Suppressor macrophage treated with lipopolysaccharide for 4 hours (primary cell): ENCODE measurements around the gene RTN4R.

Experiments
- DNase-seq: peaks from one replicate; pipeline ENCODE4 v3.0.0-alpha.2; 2020

The RTN4R gene

DNA sequence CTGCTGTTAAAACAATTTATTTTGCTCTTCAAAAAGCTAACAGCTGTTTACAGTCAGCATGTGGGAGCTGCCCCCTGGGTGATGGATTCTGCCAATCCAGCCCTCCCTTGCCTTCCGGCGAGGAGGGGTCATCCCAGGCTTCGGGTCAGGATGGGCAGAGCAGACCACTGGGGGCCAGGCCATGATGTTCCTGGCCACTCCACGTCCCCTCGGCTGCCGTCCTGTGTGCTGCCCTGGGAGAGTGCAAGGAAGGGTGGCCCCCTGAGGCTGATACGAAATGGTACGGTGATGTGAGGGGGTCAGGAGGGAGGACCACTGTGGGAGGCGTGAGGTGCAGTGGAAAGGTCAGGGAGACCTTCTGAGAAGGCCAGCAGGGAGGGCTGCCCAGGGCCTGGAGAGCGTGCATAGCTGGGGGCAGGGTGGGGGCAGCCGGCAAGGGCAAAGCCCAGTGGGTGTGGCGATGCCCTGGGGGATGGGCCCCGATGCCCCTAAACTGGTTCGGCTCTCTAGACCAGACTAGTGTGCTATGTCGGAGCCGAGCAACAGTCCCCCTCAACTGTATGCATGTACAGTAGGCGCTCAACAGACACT, 41.3 kb downstream of the RTN4R start:
- DNase-seq: no peak

DNA sequence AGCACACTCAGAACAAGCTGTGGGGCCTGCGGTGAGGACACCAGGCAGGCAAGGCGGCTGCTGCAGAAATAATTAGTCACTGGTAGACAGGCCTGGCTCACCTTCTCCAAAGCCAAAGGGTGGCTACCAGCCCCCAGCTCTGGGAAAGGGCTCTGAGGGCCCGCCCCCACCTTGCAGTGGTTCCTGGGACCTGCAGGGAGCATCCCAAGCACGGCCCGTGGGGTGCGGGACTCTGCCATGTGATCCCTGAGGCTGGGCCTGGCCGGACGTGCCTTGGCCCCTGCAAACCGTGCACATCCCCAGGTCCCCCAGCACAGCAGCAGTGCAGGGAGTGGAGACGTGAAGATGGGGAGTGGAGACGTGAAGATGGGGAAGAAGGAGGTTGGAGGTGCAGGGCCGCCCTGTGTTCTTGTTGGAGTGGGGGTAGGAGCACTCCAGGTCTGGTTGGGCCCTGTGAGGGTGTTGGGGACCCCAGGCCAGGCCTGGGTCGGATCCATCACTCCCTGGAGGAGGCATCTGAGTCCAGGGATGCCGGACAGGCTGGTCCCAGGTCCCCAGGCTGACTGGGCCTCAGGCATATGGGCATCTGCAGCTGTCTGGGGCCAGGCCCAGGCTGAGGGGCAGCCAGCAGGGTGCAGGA, 41.9 kb downstream of the RTN4R start:
- no peak for DNase-seq

DNA sequence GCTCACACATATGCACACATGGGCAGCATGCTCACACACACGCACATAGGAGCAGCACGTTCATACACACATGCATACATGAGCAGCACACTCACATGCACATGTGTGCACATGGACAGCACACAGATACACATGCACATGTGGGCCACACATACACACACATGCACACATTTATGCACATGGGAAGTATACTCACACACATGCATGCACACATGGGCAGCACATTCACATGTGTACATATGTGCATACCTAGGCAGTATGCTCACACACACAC, 42.5 kb downstream of the RTN4R start:
- DNase-seq: no peak

DNA sequence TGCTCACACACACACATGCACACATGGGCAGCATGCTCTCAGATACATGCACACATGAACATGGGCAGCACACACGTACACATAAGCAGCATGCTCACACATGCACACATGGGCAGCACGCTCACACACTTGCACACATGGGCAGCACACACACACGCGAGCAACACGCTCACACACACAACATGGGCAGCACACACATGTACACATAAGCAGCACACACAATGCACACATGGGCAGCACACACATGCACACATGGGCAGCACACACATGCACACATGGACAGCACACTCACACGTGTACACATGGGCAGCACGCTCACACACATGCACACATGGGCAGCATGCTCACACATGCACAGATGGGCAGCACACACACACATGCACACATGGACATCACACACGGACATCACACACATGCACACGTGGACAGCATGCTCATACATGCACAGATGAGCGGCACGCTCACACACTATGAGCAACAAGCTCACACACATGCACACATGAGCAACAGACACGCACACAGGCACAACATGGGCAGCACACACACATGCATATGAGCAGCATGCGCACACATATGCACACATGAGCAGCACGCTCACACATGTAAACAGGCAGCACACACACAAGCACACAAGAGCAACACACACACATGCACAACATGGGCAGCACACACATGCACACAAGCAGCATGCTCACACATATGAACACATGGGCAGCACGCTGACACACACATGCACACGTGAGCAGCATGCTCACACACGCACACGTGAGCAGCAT, 43.0 kb downstream of the RTN4R start:
- DNase-seq: no peak

DNA sequence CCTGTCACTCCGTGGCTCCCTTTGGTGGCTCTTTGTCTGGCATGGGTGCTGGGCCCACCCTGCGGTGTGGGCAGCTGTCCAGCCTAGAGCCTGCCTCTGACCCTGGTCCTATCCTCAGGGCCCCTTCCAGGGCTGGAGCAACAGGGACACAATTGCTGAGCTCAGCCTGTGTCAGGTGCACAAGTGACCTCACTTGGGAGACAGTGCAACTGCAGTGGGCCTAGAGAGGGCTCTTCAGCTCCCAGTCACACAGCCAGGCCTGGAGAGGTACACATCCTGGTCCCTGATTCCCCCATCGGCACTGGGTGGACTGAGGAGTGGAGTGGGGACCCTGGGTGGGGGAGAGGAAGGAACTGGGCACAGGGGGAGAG, 43.9 kb downstream of the RTN4R start:
- no peak for DNase-seq

DNA sequence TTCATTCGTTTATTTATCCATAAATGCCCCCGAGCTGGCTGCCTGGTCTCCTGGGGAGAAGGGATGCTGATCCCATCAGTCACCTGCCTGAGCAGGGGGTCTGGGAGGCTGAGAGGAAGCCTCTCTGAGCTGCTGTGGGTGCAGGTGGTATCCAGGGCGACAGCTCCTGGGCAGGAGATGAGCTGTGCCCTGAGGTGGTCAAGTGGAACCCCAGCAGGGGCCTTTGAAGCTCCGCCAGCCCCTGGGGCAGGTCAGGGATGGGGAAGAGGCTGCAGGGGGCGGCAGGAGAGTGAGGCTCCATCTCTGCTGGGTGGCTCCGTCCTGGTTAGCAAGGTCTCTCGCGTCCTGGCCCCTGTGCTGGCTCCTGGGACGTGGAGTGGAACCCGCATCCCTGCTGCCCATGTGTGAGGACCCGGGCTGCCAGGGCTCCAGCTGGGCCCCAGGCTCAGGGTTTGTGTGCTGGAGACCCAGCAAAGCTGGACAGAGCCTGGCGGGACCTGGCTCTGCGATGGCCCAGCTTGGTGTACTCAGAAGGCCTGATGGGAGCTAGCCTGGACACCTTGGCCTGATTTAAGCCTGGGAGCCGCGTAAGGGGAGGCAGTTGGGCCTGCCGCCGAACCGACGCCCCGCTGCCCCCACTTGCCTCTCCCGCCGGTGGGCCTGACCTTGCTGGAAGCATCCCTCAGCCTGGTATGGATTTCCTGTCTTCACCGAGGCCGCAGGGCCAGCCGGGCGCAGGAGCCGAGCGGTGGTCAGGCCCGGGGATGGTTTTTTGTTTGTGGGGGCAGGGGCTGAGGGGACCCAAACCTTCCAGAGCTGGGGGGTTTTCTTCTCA, 44.5 kb downstream of the RTN4R start:
- DNase-seq: no peak

DNA sequence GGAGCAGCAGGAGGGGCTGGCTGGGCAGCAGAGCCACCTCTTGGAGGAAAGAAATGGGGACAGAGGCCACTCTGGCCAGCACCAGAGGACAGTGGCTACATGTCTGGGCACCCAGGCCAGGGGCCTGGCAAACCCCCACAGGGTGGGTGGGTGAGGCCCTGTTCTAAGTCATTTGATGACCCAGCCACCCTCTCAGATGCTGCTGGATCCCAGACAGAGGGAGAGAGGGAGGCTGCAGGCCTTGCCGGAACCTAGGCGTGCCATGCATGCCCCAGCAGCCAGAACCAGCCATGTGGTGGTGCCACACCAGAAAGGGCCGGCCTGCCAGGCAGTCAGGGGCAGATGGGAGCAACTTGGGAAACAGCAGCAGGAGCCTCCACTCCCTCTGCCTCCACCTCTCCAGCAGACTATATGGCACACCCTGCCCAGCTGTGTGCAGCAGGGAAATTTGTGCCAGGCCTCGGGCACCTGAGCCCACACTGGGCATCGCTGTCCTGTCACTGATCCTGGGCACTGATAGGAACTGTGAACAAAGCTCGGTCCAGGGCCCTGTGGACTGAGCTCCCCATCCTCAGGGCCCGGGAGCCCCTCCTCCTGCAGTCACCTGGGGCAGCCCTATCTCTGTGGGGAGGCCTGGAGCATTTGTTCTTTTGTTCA, 45.2 kb downstream of the RTN4R start:
- DNase-seq: no peak

DNA sequence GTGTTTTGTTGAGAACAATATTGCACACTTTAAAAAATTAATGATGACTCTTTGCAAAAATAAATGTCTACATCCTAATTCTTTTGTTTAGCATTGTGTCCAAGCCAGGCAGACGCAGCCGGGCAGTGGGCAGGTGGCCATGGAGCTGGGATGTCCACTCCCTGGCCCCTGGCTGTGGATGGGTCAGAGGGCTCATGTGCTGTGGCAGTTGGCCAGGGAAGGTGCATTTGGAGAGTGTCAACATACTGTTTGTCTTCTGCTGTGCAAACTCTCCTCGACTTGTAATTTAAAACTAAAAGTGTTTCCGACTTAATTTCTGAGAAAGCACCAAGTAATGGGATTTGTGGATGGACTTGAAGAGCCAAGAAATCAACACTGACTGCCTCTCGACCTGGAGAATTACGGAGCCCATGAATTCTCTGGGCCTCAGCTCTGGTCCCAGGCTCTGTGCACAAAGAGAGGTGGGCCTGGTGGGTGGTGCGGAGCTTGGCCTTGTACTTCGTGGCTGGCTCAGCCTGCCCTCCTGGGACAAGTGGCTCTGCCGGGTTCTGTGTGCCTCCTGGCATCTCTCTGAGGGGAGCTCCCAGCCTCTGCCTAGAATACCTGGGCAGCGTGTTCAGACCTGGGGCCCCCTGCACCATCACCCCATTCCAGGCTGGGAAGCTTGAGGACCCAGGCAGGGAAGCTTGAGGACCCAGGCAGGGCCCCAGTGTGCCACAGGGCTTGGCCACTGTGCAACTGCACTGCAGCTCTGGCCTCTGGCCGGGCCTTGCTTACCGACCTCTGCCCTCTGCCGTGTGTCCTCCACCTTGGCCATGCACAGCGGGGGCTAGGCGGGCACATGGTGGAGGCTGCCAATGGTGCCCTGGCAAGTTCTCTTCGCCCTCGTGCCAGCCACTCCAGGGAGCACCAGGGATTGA, 46.4 kb downstream of the RTN4R start:
- no peak for DNase-seq

DNA sequence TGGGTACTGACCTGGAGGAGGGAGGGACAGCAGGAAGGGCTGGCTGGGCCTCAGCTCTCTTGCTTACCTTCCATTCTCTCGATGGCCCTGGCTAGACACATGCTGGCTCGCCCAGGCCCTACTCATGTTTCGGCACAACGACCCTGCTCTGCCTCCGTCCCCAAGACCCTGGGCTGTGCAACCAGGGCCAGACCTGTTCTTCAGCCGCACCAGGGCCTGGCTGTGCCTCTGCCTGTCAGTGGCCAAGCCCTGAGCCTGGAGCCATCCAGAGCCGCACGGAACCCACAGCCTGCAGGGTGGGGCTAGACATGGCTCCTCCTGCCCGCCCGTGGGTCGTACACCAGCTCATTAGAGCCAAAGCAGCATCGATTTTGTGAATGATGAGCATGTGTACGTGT, 47.5 kb downstream of the RTN4R start:
- no peak for DNase-seq

DNA sequence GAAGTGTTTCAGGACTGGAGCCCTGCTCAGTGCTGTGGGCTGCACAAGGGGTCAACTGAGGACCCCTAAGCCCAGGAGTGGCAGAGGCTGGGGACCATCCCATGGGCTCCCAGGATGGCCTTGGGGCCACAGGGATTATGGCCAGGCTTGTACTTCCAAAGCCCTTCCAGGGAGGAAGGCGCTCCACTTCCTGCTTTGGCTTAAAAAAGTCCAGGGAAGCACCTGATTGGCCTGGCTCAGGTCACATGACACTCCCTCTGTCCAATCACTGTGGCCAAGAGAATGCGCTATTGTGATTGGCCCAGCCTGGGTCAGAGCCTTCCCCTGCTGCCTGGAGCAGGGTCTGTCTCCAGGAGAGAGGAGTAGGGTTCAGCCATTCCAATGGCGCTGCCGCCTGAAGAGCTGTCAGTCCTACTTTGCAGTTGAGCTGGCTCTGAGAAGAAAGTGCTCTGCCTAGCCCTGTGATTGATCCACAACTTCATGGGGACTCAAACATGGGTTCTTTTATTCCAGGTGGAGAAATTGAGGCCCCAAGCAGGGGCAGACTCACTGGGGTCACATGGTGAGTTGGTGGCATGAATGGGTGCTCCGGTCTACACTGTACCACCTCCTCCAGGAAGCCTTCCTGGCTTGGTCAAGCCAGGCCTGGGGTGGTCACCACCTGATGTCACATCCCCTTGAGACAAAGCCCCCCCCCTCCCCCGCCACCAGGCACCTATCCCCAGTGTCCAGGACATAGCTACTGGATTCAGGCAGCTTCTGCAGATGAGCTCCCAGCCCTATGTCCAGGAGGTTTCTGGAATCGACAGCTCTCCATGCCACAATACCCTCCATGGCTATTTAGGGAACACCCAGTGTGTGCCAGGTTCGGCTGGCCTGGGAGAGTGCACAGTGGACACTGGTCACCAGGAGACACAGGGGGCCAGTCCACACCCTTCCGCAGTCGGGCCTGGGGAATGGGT, 48.2 kb downstream of the RTN4R start:
- DNase-seq: no peak

DNA sequence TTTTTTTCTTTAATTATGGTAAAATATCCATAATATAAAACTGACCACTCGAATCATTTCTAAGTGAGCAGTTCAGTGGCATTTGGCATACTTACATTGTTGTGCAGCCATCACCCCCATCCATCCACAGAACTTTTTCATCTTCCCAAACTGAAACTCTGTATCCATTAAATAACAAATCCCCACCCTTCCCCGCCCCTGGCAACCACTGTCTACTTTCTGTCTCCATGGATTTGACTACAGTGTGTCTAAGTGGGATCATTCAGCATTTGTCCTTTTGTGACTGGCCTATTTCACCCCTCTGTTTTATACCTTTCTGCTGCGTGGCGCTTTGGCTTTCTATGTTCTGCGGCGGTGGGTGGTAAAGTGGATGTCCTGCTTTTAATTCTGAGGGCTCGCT, 49.1 kb downstream of the RTN4R start:
- DNase-seq: no peak

DNA sequence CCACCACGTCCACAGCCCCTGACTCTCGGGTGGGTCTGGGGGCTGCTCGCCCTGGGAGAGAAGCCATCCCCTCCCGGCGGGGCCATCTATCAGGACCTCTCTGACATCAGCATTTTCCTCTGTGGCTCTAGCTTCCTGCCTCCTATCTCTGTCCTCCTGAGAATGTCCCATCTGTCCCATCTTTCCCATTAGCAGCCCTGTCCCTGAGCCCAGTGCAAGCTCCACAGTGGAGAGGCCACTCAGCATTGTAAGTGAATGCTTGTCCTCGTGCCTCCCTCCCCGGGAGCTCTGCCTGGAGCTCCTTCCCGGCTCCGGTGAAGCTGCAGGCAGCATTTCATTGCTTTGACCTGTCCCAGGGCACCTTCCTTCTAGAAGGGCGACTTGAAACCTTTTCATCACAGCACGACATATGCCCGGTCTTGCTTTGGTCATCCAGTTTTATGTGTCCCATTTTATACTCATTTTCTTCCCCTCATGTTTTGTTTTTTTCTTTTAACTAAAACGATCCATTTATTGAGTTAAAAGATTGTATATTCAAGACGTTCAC, 49.7 kb downstream of the RTN4R start:
- no peak for DNase-seq

DNA sequence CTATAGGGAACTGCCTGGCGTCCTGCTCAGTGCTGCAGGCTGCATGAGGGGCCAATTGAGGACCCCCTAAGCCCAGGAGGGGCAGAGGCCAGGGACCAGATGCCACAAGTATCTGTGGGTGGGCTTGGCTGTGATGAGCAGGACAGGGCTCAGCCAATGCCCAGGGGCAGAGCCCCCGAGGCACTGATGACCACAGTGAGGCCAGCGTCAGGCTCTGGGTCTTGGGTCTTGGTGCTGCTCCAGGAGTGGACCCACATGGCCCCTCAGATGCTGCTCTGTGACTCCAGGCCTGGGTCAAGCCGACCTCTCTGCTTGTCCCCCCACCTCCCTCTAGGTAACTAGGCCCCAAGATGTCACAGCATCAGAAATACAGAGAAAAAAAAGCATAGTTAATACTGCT, 50.6 kb downstream of the RTN4R start:
- no peak for DNase-seq

DNA sequence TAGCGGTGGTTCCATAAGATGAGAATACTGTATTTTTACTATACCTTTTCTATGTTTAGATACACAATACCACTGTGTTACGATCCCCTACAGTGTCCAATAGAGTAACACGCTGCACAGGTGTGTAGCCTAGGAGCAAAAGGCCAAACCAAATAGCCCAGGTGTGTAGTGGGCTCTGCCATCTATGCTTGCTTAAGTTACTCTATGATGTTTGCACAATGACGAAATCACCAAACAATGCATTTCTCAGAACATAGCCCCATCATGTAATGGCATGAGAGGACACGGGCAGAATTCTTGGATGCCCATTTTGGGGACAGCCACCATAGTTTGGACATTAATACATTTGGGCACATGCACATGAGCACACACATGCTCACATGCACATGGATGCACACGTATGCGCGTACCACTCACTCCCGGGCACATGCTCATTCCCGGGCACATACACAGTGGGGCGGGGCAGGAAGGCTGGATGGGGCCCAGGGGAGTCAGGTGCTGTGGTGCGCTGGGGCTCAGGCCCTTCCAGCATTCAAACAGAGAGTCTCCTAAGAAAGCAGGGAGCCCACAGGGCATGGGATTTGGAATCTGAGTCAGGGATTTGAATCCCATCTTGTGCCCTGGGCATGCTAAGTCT, 51.1 kb downstream of the RTN4R start:
- no peak for DNase-seq

DNA sequence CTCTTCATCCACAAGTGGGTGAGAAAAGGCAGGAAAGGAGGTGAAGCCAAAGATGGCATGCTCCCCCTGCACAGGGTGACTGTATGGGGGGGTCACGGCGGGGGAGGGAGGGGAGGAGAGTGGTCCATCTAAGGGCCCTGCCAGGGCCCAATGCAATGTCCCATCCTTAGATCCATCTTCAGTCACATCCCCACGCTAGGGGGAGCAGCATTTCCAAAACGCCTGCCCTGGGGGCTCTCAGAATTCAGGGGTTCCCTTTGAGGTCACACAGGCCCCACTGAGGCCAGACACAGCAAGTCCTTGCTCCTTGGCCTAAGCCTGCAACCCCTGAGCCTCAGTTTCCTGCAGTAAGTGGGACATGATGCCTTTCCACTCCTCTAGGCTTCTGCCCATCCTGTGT, 52.4 kb downstream of the RTN4R start:
- DNase-seq: no peak

DNA sequence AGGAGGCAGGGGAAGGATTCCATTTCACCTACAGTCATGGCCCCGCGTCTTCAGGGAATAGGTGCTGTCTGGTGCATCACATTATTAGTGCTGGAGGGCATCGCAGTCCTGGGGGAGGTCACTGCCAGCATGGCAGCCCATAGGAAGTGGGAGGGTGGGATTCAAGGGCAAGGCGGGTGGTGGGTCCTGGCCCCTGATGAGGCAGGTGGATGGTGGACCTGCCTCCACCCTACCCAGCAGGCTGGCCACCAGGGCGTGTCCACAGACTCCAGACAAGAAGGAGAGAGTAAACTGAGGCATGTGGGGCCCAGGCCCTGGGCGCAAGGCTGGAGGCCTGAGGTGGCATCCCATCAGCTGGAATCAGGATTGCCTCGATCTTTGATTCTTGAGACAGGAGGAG, 53.3 kb downstream of the RTN4R start:
- no peak for DNase-seq

DNA sequence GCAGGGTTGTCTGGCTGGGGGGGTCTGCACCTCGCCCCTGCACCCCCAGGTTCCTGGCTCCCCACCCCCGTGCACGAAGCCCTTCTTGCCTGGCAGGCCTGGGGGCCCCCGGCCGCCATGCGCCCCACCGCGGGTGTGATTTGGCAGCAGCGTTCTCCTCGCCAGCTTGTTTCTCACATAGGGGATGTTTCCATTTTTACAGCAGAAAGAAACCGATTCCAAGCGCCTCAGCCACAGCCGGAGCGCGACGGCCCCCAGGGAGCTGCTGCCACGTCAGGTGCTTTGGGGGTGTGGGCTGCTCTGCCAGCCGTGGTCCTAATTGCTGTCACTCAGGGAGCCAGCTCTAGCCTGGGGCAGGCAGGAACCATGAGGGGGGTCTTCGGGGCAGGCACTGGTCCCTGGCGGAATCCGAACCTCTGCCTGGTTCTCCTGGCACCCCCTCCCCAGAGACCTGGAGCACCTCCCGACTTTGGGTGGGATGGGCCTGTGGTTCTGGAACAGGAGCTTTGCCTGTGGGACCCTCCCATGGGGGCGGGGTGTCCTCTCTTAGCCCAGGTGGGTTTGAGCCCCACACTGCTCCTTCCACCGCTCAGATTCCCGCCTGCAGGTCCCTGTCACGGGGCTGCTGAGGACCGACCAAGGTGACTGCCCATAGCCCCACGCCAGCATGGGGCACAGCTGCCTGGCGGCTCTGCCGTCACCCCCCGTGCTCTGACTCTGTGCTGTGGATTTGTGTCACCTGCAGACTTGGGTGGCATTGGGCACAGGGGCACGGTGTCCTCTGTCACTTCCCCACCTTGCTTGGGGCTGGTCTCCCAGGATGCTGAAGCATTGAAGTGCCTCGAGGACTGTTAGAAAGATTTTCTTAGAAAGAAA, 54.0 kb downstream of the RTN4R start:
- no peak for DNase-seq

DNA sequence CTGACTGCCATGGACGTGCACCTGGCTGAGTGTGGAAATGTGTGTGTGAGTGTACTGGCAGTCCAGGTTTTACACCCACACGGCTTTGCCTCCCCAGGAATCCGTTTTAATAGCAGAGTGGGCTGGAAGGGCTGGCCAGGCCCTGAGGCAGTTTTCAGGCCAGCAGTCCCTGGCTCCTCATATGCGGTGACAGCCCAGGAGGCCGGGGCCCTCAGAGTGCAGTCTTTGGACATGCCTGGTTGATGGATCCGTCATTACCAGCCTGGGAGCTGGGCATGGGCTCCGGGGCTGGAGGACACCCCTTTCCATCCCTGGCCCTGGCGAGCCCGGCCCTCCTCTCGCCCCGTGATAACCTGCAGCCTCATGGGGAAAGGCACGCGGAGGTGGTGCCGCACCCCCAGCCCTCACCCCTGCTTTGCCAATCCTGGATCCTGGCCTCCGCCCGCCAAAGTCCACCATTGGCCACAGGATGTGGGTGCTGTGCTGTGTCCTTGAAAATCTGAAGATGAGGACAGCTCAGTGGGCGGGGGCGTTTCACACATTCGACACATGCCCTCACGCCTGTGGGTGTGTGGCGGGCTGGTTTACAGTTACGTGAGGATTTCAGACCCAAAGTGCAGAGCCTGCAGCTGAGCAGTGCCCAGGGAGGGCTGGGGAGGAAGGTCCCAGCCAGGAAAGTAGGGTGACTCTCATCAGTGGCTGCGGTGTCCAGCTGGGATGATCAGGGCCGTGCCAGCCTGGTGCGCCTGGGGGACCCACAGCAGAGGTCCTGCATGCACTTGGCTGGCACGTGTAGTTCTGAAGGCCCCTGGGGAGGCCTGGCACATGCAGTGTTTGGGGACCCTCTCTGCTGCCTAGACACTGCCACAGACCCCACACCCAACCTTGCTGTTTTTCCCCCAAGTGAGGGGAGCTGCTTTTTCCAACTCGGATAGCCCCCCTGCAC, 55.1 kb downstream of the RTN4R start:
- no peak for DNase-seq
